DMS53 treated with DMSO at 0.1 percent for 48 hours (cell line): Measurements from ENCODE around the gene TTC14.

Experiments used
- DNase-seq: peaks from one replicate; lab custom pipeline; 2025; ENCODE audit not compliant: unreplicated experiment; lab: John Stamatoyannopoulos, UW

Gene TTC14

GRCh38 chr3:180631317-180631716 lies 29.4 kb downstream of the TTC14 start:
- no peak for DNase-seq

DNA sequence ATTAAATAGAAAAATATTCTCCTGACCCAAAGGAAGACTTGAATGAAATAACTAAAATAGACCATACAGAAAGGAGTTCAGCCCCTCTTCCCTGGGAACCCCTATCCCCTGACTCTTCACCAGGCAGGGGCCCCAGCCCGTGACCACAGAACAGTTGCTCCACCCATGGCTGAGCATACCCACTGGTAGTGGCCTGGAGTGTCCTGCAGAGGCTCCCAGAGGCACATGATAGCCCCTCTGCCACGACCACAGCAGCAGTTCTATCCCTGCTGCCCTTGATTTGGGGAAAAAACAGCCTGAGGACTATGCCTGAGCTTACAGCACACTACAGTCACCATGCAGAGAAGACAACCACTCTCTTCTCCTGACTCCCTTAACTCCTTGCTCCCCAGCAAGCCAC lies 31.8 kb downstream of the TTC14 start:
- DNase-seq = no peak

GRCh38 chr3:180640987-180641386 lies 39.0 kb downstream of the TTC14 start:
- no peak for DNase-seq

GRCh38 chr3:180646187-180646790 lies 44.3 kb downstream of the TTC14 start:
- no peak for DNase-seq

GRCh38 chr3:180656406-180656805 lies 54.4 kb downstream of the TTC14 start:
- DNase-seq = no peak

GRCh38 chr3:180657094-180657493 lies 55.1 kb downstream of the TTC14 start:
- no peak for DNase-seq
